Naive B cell (primary cell): ENCODE measurements around the gene SLC8B1. TPM values are rescaled to one million over a fixed set of nuclear protein-coding genes. Genes with fewer than 3 reads are reported as not detected.

Experiments
- polyA plus RNA-seq, 6 donors: library from polyadenylated mRNA; unstranded; fragments of 300-500 nt; fragmentation: Illumina TruSeq; gene quantifications; one replicate each; pipeline ENCODE4 v1.2.3, GENCODE V29; 2021; ENCODE audit warnings: low read depth in 6 of 6

SLC8B1 gene
- polyA plus RNA-seq, 6 donors from 2014 or later = 5.3 to 35.1 (median 14.6) TPM

Other genes with a start within 250 kb of the SLC8B1 start
- under 1 TPM in 4 of 6 donors, not detected in 2; 0.17 to 0.48 (median 0.41) TPM for gene RASAL1, start 199.3 kb downstream of the SLC8B1 start, polyA plus RNA-seq
- gene CFAP73, start 185.4 kb downstream of the SLC8B1 start, polyA plus RNA-seq = 1 to 10 TPM in 1 of 6 donors, not detected in 5; 1.2 TPM
- 10 to 100 TPM in 5 of 6 donors, 1 to 10 TPM in 1; 9.0 to 45.5 (median 25.4) TPM for gene DDX54, start 149.6 kb downstream of the SLC8B1 start, polyA plus RNA-seq
- 10 to 100 TPM; 21.0 to 31.9 (median 24.1) TPM for gene RITA1, start 149.4 kb downstream of the SLC8B1 start, polyA plus RNA-seq
- 10 to 100 TPM in 5 of 6 donors, 1 to 10 TPM in 1; 8.8 to 26.2 (median 18.9) TPM for gene TPCN1, start 113.6 kb downstream of the SLC8B1 start, polyA plus RNA-seq
- gene PLBD2, start 23.5 kb upstream of the SLC8B1 start, polyA plus RNA-seq = 1 to 10 TPM; 1.4 to 6.0 (median 2.6) TPM
- not detected for gene SDS, start 68.8 kb upstream of the SLC8B1 start, polyA plus RNA-seq
- gene SDSL, start 87.3 kb upstream of the SLC8B1 start, polyA plus RNA-seq = under 1 TPM in 2 of 6 donors, not detected in 4; 0.27 to 0.68 TPM
- gene LHX5, start 136.8 kb upstream of the SLC8B1 start, polyA plus RNA-seq = not detected